Measurements from ENCODE around the gene COX6B1. TPM values are rescaled to one million over a fixed set of nuclear protein-coding genes. Genes with fewer than 3 reads are reported as not detected.

The COX6B1 gene
- total RNA-seq, 1 donor from 2014 or later, result 334 TPM

- no peak for TF ChIP-seq CTCF (IDR thresholded peaks at IDR 0.05)
- H3K4me1 Mint-ChIP-seq, result peaks cover 32% of the 10 kb centered on the region
- intact Hi-C loops (cut with micrococcal nuclease), result no loop called here
- ChIA-PET CTCF (no interaction called here), POLR2A (no interaction called here)
- peaks cover 28% of the 10 kb centered on the region for H3K36me3 Mint-ChIP-seq (ENCODE audit: low read depth)
- no peak overlapping the region for H3K4me3 Mint-ChIP-seq
- ATAC-seq (ENCODE audit: low read depth), result no peak
- no peaks in the 10 kb centered on the region for H3K27me3 Mint-ChIP-seq
- no peak for DNase-seq
- H3K9me3 Mint-ChIP-seq, result no peaks in the 10 kb centered on the region
- H3K27ac Mint-ChIP-seq, result no peak overlapping the region
Measured at GRCh38 chr19:35615036-35615435, 33.1 kb upstream of the COX6B1 start.

- DNase-seq (no peak), ATAC-seq (ENCODE audit: low read depth) (no peak)
- ChIA-PET POLR2A (interaction anchor here (0.6 kb wide), 1 partner anchor 25 kb away, joined by 4 read pairs; no protein-coding TSS in a partner anchor), CTCF (no interaction called here)
- peaks cover 1% of the 10 kb centered on the region for H3K4me1 Mint-ChIP-seq
- H3K4me3 Mint-ChIP-seq, result no peak overlapping the region
- peaks cover 48% of the 10 kb centered on the region for H3K36me3 Mint-ChIP-seq (ENCODE audit: low read depth)
- H3K9me3 Mint-ChIP-seq, result no peaks in the 10 kb centered on the region
- intact Hi-C loops (cut with micrococcal nuclease), result no loop called here
- H3K27me3 Mint-ChIP-seq, result no peaks in the 10 kb centered on the region
- no peak for TF ChIP-seq CTCF (IDR thresholded peaks at IDR 0.05)
- no peak overlapping the region for H3K27ac Mint-ChIP-seq
Measured at GRCh38 chr19:35618857-35619256, 29.3 kb upstream of the COX6B1 start.

- ChIA-PET CTCF (no interaction called here), POLR2A (interaction anchor here (0.6 kb wide), 1 partner anchor 24 kb away, joined by 4 read pairs; no protein-coding TSS in a partner anchor)
- H3K9me3 Mint-ChIP-seq, result no peaks in the 10 kb centered on the region
- peaks cover 48% of the 10 kb centered on the region for H3K36me3 Mint-ChIP-seq (ENCODE audit: low read depth)
- no peak overlapping the region for H3K27ac Mint-ChIP-seq
- no peaks in the 10 kb centered on the region for H3K27me3 Mint-ChIP-seq
- no peak for DNase-seq
- peaks cover 1% of the 10 kb centered on the region for H3K4me1 Mint-ChIP-seq
- ATAC-seq (ENCODE audit: low read depth), result no peak
- intact Hi-C loops (cut with micrococcal nuclease), result no loop called here
- no peak for TF ChIP-seq CTCF (IDR thresholded peaks at IDR 0.05)
- H3K4me3 Mint-ChIP-seq, result no peak overlapping the region
Measured at GRCh38 chr19:35619290-35619923, 28.7 kb upstream of the COX6B1 start.

GRCh38 chr19:35620001-35620400 is 28.1 kb upstream of the COX6B1 start:
- intact Hi-C loops (cut with micrococcal nuclease), result no loop called here
- Mint-ChIP-seq H3K9me3 (no peaks in the 10 kb centered on the region), H3K4me3 (no peak overlapping the region), H3K4me1 (no peaks in the 10 kb centered on the region), H3K36me3 (ENCODE audit: low read depth) (peaks cover 45% of the 10 kb centered on the region), H3K27me3 (no peaks in the 10 kb centered on the region), H3K27ac (no peak overlapping the region)
- POLR2A ChIA-PET, result no interaction called here
- no peak for TF ChIP-seq CTCF (IDR thresholded peaks at IDR 0.05)
- CTCF ChIA-PET, result no interaction called here
- no peak for DNase-seq
- no peak for ATAC-seq (ENCODE audit: low read depth)

- DNase-seq, result no peak
- Mint-ChIP-seq H3K4me3 (no peak overlapping the region), H3K27me3 (no peaks in the 10 kb centered on the region), H3K9me3 (no peaks in the 10 kb centered on the region), H3K27ac (no peak overlapping the region), H3K4me1 (no peaks in the 10 kb centered on the region), H3K36me3 (ENCODE audit: low read depth) (peaks cover 41% of the 10 kb centered on the region)
- ATAC-seq (ENCODE audit: low read depth), result no peak
- intact Hi-C loops (cut with micrococcal nuclease), result no loop called here
- TF ChIP-seq CTCF (IDR thresholded peaks at IDR 0.05), result no peak
- CTCF ChIA-PET, result no interaction called here
- POLR2A ChIA-PET, result interaction anchor here (0.5 to 1.7 kb wide), 2 partner anchors 12 to 14 kb away, joined by 5 to 7 read pairs; no protein-coding TSS in a partner anchor
Measured at GRCh38 chr19:35621708-35622107, 26.4 kb upstream of the COX6B1 start.
